ENCODE results near the gene NPC1L1. TPM values are rescaled to one million over a fixed set of nuclear protein-coding genes. Genes with fewer than 3 reads are reported as not detected.

Gene NPC1L1
- total RNA-seq, 1 donor: not detected

DNA sequence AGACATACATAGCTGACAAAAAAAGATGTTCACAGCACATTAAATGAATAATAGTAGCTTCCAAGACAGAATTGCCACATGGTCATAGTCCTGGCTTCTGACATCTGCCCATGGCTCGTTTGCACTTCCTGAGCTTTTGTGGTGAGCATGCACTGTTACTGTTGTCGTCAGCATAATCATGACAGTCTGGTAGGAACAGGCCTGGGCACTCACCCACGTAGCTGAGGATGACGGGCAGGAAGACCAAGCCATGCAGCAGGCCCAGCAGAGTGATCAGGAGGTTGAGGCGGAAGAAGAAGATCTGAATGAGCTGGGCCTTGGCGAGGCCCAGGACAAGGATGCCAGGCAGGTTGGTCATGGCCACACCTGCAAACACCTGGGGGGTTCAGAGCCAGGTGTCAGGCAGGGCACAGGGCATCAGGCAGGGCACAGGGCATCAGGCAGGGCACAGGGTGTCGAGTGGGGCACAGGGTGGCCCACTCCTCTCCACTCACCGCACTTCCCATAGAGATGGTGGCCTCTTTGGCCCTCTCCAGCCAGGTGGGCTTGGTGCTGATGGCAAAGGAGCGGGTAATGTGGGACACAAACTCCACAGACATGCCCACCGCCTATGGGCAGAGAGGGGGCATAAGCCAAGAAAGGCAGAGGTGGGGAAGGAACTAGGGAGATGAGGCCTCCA, 25.4 kb downstream of the NPC1L1 start:
- Histone ChIP-seq H3K36me3 (ENCODE audit: insufficient read depth, low read length) (no peaks in the 10 kb centered on the region), H3K27ac (ENCODE audit: low read depth, low read length) (no peak overlapping the region), H3K4me1 (ENCODE audit: insufficient read depth, low read length) (no peaks in the 10 kb centered on the region), H3K79me2 (ENCODE audit: insufficient read depth, low read length) (no peaks in the 10 kb centered on the region), H3K4me3 (ENCODE audit: insufficient read depth, low read length) (no peak overlapping the region), H3K4me2 (ENCODE audit: insufficient read depth, low read length) (no peak overlapping the region), H3K27me3 (ENCODE audit: insufficient read depth, low read length) (no peaks in the 10 kb centered on the region), H3K9me3 (ENCODE audit: low read depth, low read length) (no peaks in the 10 kb centered on the region), H2AFZ (ENCODE audit: low read length) (no peak overlapping the region), H4K20me1 (ENCODE audit: insufficient read depth, low read length) (no peaks in the 10 kb centered on the region)
- TF ChIP-seq, protein P1, sequence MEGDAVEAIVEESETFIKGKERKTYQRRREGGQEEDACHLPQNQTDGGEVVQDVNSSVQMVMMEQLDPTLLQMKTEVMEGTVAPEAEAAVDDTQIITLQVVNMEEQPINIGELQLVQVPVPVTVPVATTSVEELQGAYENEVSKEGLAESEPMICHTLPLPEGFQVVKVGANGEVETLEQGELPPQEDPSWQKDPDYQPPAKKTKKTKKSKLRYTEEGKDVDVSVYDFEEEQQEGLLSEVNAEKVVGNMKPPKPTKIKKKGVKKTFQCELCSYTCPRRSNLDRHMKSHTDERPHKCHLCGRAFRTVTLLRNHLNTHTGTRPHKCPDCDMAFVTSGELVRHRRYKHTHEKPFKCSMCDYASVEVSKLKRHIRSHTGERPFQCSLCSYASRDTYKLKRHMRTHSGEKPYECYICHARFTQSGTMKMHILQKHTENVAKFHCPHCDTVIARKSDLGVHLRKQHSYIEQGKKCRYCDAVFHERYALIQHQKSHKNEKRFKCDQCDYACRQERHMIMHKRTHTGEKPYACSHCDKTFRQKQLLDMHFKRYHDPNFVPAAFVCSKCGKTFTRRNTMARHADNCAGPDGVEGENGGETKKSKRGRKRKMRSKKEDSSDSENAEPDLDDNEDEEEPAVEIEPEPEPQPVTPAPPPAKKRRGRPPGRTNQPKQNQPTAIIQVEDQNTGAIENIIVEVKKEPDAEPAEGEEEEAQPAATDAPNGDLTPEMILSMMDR (IDR thresholded peaks at IDR 0.05; ENCODE audit: extremely low read depth, low read depth, low read length): no peak
- DNase-seq (ENCODE audit: insufficient read length, low spot score, missing footprints): no peak

DNA sequence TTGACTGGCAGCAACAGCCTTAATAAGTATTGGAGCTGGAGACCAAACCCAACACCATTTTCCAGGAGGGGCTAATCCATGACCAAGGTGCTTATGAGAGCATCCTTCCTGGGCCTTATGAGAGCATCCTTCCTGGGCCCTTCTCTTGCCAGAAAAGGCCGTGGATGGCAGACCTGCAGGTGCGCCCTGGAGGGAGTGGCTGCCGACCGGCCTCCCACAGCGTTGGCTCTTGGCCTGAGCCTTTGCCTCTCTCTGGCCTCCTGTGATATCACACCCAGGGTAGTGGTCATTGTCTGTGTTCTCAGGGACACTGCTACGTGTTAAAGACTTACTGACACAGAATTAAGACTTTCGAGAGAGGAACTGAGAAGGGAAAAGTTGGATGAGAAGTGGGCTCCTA, 28.4 kb downstream of the NPC1L1 start:
- Histone ChIP-seq H3K4me2 (ENCODE audit: insufficient read depth, low read length) (no peak overlapping the region), H3K27ac (ENCODE audit: low read depth, low read length) (no peak overlapping the region), H3K79me2 (ENCODE audit: insufficient read depth, low read length) (no peaks in the 10 kb centered on the region), H3K36me3 (ENCODE audit: insufficient read depth, low read length) (no peaks in the 10 kb centered on the region), H2AFZ (ENCODE audit: low read length) (no peak overlapping the region), H3K27me3 (ENCODE audit: insufficient read depth, low read length) (peaks cover 5% of the 10 kb centered on the region), H3K4me3 (ENCODE audit: insufficient read depth, low read length) (no peak overlapping the region), H3K9me3 (ENCODE audit: low read depth, low read length) (no peaks in the 10 kb centered on the region), H4K20me1 (ENCODE audit: insufficient read depth, low read length) (no peaks in the 10 kb centered on the region), H3K4me1 (ENCODE audit: insufficient read depth, low read length) (no peaks in the 10 kb centered on the region)
- TF ChIP-seq, protein P1 (IDR thresholded peaks at IDR 0.05; ENCODE audit: extremely low read depth, low read depth, low read length): no peak
- DNase-seq (ENCODE audit: insufficient read length, low spot score, missing footprints): no peak

DNA sequence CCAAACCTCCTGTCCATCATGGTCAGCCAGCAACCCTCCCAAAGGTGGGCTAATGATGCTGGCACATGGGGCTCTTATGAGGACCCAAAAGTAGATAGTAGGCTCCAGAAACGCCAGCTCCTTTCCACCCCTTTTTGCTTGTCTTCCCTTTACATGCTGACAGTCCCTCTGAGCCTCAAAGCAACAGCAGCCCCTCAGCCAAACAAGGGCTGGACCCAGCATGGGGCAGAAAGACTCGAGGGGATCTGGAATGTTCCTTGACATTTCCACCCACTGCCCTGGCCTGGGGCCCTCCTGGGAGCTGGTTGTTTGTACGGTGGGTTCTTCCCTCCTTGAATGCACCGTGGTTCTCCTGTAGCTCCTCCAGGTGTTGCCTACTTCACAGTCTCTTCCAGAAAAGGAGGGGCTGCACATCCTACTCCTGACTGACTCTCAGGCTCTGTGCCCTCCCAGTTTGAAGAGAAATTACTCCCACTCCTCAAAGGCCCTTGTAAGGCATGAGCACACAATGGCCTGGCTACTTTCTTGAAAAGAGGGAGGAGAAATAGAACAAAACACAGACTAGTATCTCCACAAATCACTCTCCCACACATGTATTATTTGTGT, 29.2 kb downstream of the NPC1L1 start:
- Histone ChIP-seq H3K4me2 (ENCODE audit: insufficient read depth, low read length) (no peak overlapping the region), H3K4me3 (ENCODE audit: insufficient read depth, low read length) (no peak overlapping the region), H3K27me3 (ENCODE audit: insufficient read depth, low read length) (peaks cover 5% of the 10 kb centered on the region), H3K4me1 (ENCODE audit: insufficient read depth, low read length) (no peaks in the 10 kb centered on the region), H3K27ac (ENCODE audit: low read depth, low read length) (no peak overlapping the region), H2AFZ (ENCODE audit: low read length) (no peak overlapping the region), H4K20me1 (ENCODE audit: insufficient read depth, low read length) (no peaks in the 10 kb centered on the region), H3K79me2 (ENCODE audit: insufficient read depth, low read length) (no peaks in the 10 kb centered on the region), H3K9me3 (ENCODE audit: low read depth, low read length) (no peaks in the 10 kb centered on the region), H3K36me3 (ENCODE audit: insufficient read depth, low read length) (no peaks in the 10 kb centered on the region)
- no peak for DNase-seq (ENCODE audit: insufficient read length, low spot score, missing footprints)
- TF ChIP-seq, protein P1 (IDR thresholded peaks at IDR 0.05; ENCODE audit: extremely low read depth, low read depth, low read length): no peak

DNA sequence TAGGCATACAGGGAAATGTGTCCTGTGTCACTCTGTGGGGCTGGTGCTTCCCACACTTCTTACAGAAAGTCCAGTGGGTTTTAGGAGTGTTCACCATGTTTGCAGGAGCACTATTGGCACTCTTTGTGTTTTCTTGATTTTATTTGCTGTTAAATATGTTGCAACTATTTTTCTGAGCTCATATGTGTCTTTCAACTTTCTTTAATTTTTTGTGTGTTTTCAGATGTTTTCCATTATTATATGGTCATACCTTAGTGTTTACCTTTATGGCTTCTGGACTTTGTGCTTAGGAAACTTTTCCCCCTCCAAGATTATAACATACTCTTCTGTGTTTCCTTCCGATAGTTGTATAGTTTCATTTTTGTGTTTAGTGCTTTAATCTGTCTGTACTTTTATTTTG, 29.9 kb downstream of the NPC1L1 start:
- Histone ChIP-seq H3K79me2 (ENCODE audit: insufficient read depth, low read length) (no peaks in the 10 kb centered on the region), H4K20me1 (ENCODE audit: insufficient read depth, low read length) (no peaks in the 10 kb centered on the region), H3K36me3 (ENCODE audit: insufficient read depth, low read length) (no peaks in the 10 kb centered on the region), H3K4me3 (ENCODE audit: insufficient read depth, low read length) (no peak overlapping the region), H3K9me3 (ENCODE audit: low read depth, low read length) (no peaks in the 10 kb centered on the region), H3K27me3 (ENCODE audit: insufficient read depth, low read length) (peaks cover 10% of the 10 kb centered on the region), H3K4me2 (ENCODE audit: insufficient read depth, low read length) (no peak overlapping the region), H2AFZ (ENCODE audit: low read length) (no peak overlapping the region), H3K27ac (ENCODE audit: low read depth, low read length) (no peak overlapping the region), H3K4me1 (ENCODE audit: insufficient read depth, low read length) (no peaks in the 10 kb centered on the region)
- no peak for DNase-seq (ENCODE audit: insufficient read length, low spot score, missing footprints)
- TF ChIP-seq, protein P1 (IDR thresholded peaks at IDR 0.05; ENCODE audit: extremely low read depth, low read depth, low read length): no peak

Data from osteoblast (primary cell).